GM19372 (cell line): ENCODE measurements around the gene STUB1.
A peak's percentile ranks its signal among the peaks of the same experiment; 100 is the strongest.

Source experiments
- ATAC-seq: cut with Tn5 transposase; IDR thresholded peaks from one replicate; pipeline ENCODE4 v1.9.1; 2021; ENCODE audit warnings: mild to moderate bottlenecking, low read depth, moderate library complexity; ENCODE audit not compliant: unreplicated experiment

Gene STUB1

DNA sequence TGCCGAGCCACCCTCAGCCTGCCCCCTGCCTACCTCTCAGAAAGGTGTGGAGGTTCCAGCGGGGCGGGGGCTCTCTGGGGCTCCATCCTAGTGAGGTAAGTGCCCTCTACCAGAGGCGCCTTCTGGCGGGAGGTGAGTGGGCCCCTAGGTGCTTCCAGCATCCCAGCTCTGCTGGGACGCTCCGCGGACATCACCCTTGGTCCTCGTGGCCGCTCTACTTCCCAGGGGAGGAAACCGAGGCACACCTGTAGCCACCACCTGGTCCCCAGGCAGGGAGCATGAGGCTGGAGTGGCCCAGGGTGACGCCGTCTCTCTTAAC is 37.2 kb upstream of the STUB1 start:
- ATAC-seq: no peak

DNA sequence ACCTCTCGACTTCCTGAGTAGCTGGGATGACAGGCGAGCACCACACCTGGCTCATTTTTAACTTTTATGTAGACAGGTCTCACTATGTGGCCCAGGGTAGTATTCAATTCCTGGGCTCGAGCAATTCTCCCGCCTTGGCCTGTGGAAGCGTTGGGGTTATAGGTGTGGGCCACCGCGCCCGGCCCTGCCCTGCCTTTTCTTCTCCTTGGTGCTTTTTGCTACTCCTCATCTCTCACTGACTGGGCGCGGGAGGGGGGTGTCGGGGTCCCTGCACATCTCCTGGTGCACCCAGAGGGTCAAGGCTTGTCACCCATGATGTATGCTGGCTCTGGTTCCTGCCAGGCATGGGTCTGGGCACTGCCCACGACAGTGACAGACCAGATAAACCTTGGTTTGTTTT is 35.7 kb upstream of the STUB1 start:
- ATAC-seq: no peak

DNA sequence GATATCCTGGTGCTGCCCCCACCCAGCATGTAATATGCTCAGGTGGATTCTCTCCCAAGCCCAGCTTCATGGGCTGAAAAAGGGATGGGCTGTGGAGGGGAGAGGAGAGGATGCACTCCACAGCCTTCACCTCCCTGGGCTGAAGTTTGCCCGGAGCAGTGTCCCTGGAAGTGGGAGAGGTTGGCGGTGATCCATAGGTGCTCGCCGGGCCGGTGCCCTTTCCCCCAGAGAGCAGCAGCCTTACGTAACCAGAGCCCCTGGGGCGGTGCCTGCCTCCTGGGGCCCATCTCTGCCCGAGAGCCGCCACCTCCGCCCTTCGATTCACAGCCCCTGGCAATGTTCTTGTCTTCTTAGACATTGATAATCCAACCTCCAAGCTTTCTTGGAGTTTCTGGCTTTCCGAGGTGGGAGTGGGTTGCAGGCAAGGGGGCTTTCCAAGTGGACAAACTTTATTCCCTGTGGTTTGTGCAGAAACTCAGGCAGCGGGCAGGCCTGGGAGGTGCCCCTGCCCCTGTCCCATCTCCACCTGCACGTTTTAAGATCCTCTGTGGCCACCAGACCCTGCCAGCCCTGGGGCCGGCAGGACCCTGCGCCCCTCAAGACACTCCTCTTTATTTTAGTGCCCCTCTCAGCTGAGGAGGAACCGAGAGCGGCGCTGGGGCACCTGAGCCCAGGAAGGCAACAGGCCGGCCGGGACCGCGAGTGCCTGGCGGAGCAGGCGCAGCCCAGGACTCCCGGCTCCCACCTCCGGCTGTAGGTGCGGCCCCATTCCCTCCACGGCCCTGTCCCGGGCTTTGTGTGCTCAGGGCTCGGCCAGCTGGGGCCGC is 34.1 kb upstream of the STUB1 start:
- ATAC-seq: no peak

DNA sequence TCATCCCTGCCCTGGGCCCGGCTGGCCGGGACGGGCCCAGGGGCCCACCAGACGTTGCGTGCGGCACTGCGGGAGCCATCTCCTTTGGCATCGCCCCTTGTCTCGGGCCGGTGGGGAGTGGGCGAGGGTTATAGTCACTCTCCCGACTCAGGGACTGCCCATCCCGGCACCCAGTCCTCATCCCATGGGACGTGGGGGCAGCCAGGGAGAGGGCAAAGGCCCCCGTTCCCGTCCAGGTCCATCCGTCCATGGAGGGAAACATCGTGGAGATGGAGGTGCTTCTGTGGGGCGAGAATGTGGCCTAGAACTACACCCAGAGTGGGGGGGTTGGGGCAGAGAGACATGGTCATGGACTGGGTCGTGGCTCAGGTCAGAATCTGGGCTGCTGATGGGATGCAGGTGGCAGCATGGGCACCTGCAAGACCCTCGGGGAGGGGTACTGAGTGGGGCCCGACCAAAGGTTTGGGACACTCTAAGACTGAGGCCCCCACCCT is 33.5 kb upstream of the STUB1 start:
- no peak for ATAC-seq

DNA sequence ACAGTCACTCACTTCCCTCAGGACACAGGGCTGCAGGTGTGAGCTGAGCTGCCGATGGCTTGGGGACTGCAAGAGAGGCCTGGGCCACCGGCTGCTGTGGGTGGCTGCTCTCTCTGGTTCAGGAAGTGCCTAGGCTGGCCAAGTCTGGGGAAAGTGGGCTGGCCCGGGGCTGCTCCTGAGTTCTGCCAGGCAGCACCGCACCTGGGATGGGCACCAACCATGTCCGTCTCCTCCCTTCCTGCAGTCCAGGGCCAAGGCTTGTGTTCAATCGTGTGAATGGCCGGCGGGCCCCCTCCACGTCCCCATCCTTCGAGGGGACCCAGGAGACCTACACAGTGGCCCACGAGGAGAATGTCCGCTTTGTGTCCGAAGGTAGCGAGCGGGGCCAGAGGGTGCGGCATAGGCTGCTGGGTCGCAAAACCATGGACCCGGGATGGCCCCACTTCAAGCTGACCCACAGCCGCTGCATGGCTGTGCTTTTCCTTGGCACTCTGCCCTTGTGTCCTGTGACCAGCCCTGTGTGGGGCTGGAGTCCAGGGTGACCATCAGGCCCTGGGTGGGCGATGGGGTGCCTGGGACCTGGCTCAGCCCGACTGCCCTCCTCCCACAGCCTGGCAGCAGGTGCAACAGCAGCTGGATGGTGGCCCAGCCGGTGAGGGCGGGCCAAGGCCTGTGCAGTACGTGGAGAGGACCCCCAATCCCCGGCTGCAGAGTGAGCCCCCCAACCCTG is 32.9 kb upstream of the STUB1 start:
- no peak for ATAC-seq

DNA sequence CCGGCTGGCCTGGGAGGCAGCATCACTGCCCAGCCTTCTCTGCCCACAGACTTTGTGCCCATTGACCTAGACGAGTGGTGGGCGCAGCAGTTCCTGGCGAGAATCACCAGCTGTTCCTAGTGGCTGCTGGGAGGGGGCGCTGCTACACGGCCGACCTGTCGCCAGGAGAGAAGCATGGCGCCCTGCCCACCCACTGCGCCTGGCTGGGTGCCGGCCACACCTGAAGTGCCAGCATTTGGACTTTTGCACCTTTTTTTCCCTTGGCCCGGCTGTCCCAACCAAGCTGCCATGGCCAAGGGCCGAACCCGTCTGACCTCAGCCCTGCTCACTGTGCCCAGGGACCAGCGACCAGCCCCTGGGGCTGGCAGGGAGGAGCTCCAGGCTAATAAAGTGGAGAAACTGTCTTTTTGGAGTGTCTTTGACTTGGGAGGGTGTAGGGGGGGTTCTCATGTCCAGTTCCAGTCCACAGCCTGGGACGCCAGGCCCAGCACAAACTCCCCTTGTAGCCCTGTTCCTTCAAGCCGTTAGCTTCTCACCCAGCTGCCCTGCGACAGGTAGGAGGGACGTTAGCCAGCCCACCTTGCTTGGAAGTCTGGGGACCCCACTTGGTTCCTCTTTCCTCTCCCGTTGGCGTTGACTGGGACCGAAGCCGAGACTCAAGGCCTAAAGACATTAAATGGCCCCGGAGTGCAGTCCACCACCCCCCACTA is 32.0 kb upstream of the STUB1 start:
- ATAC-seq: no peak

DNA sequence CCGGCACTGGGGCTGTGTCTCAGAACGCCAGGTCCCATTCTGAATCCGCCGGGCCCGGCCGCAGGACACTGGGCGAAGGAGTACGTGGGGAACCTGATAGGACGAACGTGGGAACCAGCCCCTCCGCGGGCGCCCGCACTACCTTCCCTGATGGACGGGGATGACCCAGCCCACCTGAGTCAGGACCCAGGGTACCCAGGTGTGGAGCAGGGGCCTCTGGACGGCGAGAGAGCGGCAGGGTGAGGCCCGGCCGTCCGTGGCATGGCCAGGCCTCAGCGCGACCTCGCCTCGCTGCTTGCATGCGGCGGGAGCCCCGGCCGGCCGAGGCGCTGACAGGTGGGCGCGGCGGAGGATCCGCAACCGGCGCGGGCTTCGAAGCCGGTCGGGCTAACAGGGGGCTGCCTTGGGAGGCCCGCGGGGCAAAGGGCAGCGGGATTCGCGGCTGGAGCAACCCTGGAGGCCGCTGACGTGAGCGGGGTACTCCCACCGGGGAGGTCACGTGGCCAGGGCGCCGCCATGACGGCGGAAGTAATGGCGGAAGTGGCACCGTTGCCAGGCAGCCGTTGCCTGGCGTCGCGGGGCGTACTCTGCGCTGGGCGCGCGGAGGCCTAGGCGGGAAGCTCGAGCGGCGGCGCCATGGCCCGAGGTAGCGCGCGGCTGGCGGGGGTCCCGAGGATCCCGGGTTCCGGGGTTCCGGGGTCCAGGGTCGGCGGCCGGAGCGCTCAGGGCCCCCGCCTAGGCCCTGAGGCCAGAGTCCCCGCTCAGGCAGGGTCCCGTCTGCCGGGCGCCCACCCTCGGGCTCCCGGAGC is 31.2 kb upstream of the STUB1 start, which contains the start of gene WDR90:
Gene WDR90, plus strand, starts transcription at position 585 of the 809 bp plus-strand sequence. Its CDS starts 52 bp downstream, at position 637.
- peak; percentile 80 for ATAC-seq

DNA sequence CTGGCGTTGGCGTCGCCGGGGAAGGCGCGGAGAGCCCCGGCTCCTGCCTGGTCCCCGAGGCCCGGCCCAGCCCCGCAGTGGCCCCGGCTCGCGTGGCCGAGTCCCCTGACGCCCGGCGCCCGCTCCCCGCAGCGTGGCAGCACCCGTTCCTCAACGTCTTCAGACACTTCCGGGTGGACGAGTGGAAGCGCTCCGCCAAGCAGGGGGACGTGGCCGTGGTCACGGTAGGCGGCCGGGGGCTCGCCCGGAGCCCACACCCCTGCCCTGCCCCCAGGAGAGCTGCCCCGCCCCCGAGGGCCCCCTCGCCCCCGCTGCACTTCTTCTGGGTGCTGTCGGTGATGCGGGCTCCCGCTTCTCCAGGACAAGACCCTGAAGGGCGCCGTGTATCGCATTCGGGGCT is 30.6 kb upstream of the STUB1 start:
- peak; percentile 7 for ATAC-seq

DNA sequence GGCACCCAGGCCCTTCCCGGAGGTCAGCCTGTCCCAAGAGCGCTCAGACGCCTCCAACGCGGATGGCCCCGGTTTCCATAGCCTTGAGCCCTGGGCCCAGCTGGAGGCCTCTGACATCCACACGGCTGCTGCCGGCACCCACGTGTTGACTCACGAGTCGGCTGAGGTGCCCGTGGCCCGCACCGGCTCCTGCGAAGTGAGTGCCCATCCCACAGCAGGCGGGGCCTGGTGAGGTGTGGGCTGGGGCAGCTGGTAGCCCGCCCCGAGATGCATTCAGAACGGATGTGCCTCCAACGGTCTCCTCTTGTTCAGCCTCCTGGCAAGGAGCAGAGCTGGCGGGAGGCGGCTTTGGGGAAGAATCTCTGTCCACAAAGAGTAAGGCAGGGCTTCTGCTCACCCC is 28.4 kb upstream of the STUB1 start:
- ATAC-seq: no peak

DNA sequence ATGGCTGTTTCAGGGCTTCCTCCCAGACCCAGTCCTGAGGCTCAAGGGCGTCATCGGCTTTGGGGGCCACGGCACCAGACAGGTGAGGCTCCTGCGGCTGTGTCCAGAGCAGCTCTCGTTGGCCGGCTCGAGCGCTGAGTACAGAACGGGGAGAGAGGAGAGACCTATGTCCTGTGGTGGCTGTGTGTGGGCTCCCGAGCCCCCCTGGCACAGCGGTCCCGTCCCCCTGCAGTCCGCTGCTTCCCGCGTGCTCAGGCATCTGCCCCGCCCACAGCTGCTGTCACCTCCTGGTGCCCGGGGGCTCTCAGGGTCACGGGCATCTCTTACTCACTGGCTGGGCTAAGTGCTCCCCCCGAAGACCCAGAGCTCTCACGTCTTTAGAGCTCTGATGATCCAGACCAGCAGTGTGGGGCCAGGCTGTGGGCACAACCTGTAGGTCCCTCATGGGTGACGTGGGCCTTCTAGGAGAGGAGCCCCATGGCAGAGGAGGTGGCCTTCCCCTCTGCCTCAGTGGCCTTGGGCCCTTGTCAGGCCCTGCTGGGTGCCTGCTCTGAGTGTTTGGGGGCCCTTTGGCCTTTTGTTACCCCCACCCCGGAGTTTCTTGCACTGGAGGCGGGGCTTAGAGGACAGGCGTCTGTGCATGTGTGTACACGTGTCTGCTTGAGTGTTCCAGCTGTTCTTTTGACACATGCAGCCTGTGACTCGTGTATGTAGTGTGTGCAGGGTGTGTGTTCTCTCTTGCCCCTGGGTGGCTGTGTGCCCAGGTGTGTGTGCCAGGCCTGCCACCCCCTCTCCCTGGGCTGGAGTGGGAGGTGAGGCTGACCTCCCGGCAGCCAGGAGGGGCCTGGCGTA is 27.5 kb upstream of the STUB1 start:
- no peak for ATAC-seq

DNA sequence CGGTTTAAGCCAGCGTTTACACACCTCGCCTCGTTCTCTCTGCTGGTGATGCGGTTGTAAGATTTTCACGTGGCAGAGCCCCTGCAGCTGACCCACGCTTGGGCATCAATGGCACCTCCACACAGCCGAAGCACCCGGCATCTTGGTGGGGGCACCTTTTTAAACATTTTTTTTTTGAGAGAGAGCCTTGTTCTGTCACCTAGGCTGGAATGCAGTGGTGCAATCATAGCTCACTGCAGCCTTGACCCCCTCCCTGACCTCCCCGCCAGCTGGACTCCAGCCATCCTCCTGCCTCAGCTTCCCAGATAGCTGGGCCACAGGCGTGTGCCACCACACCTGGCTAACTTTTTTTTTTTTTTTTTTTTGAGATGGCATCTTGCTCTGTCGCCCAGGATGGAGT is 26.2 kb upstream of the STUB1 start:
- no peak for ATAC-seq

DNA sequence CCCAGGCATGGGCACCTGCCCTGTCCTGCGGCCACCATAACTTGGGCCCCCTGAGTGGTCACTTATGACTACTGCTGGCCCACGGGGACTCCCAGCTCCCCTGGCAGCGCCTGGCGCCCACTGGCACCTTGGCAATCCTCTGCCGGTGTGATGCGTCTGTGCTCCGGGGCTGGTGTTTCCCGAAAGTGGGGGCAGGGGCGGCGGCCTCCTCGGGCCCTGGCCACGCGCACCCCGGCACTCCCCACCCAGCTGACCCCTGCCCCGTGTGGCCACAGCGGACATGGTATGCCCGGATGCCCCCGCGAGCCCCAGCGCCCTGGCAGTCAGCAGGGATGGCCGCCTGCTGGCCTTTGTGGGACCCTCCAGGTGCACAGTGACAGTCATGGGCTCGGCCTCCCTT is 22.7 kb upstream of the STUB1 start:
- no peak for ATAC-seq

DNA sequence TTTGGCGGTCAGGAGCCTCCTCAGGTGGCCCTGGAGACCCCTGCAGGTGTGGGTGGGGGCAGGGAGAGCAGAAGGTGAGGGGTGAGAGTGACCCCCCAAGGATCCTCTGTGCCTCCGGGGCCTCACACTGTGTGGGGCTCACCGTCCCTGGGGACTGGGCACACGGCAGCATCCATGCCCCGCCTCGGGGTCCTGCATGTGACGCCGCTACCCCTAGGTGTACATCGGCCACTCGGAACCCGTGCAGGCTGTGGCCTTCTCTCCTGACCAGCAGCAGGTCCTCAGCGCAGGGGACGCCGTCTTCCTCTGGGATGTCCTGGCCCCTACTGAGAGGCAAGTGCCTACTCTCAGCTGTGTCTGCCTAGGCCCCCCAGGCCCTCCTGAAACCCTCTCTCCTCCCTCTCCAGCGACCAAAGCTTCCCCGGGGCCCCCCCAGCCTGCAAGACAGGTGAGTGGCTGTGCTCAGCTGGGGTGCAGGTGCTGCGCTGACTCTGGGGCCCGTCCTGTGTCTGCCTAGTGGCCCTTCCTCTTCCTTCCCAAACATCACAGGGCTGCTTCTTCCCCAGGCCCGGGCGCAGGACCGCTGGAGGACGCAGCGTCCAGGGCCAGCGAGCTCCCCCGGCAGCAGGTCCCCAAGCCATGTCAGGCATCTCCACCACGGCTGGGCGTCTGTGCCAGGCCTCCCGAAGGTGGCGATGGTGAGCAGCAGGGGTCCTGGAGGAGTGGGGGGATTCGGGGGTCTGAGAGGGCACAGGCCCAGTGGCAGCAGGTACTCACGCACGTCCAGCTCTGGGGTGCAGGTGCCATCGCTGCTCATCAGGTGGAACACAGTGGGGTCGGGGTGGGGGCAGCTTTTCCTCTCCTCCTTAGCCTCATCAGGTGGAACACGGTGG is 21.3 kb upstream of the STUB1 start:
- ATAC-seq: no peak

DNA sequence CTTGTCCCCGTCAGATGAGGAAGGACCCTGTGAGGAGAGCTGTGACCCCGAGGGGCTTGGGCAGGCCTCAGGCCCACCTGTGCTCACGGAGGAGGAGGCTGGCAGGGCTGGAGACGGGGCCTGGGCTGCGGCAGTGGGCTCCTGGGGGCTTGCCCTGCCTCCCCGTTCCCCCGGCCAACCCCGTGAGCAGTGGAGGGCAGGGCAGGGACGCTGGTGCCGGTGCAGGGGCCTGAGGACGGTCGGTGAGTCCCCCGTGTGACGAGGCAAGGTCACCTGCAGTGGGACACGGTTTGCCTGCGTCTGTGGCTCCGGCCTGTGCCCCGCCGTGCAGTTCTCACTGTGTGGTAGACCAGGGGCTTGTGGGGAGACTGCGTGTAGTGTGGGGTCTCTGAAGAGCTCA is 20.6 kb upstream of the STUB1 start:
- no peak for ATAC-seq

DNA sequence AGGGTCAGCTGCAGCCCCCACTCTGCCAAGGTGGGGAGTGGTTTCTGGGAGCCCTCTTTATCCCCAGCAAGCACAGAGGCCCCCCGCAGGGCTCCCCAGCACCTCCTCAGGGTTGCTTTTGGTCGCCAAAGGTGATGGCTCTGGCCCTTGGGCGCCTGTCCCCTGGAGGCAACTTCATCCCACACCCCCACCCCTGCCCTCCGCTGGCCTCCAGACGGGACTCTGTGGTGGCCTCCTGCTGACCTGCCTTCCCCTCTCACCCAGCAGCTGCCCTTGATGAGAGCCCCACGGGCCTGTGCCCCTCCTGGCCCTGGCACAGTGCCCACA is 20.1 kb upstream of the STUB1 start:
- ATAC-seq: no peak

DNA sequence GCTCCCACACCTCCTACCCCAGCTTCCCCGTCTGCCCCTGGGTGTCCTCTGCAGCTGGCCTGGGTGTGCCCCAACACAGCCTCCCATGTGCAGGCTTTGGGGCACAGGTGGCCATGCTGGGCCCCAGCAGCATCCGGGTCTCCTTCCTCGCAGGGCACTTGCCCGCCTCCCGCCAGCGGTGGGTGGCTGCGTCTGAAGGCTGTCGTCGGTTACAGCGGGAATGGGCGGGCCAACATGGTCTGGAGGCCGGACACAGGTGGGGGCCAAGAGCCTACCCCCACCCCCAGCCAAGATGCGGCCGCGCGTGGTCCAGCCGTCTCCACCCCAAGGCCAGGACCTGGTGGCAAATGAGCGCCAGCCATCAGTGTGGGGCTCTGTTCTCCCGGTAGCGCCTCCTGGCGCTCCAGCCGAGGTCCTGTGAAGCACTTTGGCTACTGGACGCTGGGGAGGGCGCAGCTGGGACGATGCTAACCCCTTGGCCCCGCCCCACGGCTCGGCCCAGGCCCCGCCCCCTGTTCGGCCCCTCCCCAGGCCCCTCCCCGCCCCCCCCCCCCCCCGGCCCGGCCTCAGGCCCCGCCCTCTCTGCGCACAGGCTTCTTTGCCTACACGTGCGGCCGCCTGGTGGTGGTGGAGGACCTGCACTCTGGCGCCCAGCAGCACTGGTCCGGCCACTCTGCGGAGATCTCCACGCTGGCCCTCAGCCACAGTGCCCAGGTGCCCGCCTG is 19.6 kb upstream of the STUB1 start:
- ATAC-seq: peak; percentile 55

DNA sequence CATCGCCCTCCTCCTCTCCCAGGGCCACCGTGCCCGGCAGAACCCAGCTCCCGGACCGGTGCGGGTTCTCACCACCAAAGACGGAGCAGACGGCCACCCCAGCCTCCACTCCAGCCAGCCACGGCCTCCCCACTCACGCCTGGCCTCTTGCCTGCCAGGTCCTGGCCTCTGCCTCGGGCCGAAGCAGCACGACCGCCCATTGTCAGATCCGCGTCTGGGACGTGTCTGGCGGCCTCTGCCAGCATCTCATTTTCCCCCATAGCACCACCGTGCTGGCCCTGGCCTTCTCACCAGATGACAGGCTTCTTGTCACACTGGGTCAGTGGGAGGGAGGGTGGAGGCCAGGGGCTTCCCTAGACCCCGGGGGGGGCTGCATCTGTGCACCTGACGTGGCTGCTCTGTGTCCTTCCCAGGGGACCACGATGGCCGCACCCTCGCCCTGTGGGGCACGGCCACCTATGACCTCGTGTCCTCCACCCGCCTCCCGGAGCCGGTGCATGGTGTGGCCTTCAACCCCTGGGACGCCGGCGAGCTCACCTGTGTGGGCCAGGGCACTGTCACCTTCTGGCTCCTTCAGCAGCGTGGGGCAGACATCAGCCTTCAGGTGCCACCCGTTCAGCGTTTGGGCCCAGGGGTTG is 18.9 kb upstream of the STUB1 start:
- ATAC-seq: no peak

DNA sequence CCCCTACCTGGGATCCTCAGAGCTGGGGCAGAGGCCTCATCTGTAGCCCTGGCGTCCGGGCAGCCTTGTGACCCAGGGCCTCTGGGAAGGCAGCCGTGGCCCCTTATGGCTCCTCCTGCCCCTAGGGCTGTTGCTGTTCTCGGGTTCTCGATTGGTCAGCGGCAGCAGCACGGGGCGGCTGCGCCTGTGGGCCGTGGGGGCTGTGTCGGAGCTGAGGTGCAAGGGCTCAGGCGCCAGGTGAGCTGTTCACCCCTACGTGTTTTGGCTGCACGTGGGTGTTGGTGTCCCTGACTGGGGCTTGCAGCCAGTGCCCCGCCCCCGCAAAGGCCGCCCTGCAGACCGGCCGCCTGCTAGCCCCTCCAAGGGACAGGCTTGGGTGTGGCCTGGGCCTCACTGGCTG is 18.1 kb upstream of the STUB1 start:
- no peak for ATAC-seq
